Panc1 (cell line): Measurements from ENCODE around the gene CAPS. TPM values are rescaled to one million over a fixed set of nuclear protein-coding genes. Genes with fewer than 3 reads are reported as not detected.

Experiments
- ATAC-seq: fragments of 200-7000 bp; cut with Tn5 transposase; 2 replicates; pipeline ENCODE4 v1.9.1; 2020; ENCODE audit warnings: mild to moderate bottlenecking, moderate library complexity
- BruUV-seq: library from RNA; stranded (reverse); fragments of 400-500 nt; replicated peaks from 2 replicates; lab custom pipeline; 2021; lab: Mats Ljungman, UMichigan
- CTCF ChIA-PET: fragments of 300-600 bp; sonication (Branson Sonifier 250); formaldehyde crosslinking; loops from one replicate; lab custom pipeline; 2022; ENCODE audit warnings: antibody characterized with exemption; lab: Charles Lee
- POLR2A ChIA-PET: fragments of 300-600 bp; sonication (Branson Sonifier 250); formaldehyde crosslinking; loops from one replicate; lab custom pipeline; 2022; ENCODE audit warnings: antibody characterized with exemption; lab: Charles Lee
- DNase-seq: peaks from one replicate; pipeline ENCODE4 v3.0.0-alpha.2; 2010; ENCODE audit warnings: low read depth, low spot score
- H3K27ac ChIP-seq: 2 replicates; pipeline ENCODE4 v1.5.1; 2011; ENCODE audit warnings: mild to moderate bottlenecking, low read length, inconsistent platforms
- H3K27me3 ChIP-seq: fragments of 200-500 bp; sonication (Bioruptor generic); 2 replicates; pipeline ENCODE4 v1.6.0; 2014; ENCODE audit warnings: low read length, inconsistent platforms; ENCODE audit not compliant: control insufficient read depth, insufficient read depth
- H3K36me3 ChIP-seq: fragments of 200-500 bp; sonication (Bioruptor generic); 2 replicates; pipeline ENCODE4 v1.5.1; 2014; ENCODE audit warnings: inconsistent platforms, mild to moderate bottlenecking, low read length, moderate library complexity; ENCODE audit not compliant: control insufficient read depth, insufficient read depth
- H3K4me1 ChIP-seq: 2 replicates; pipeline ENCODE4 v1.5.1; 2011; ENCODE audit warnings: inconsistent platforms, mild to moderate bottlenecking, low read length, moderate library complexity; ENCODE audit not compliant: control insufficient read depth, insufficient read depth
- H3K4me3 ChIP-seq, 2 experiments: 2 replicates each; pipeline ENCODE4 v1.5.1; 2011 to 2012; ENCODE audit warnings: low read depth in 2 of 2, low read length in 2 of 2, mild to moderate bottlenecking in 2 of 2, inconsistent platforms in 1 of 2, moderate library complexity in 1 of 2
- H3K9me3 ChIP-seq: fragments of 200-500 bp; sonication (Bioruptor generic); 2 replicates; pipeline ENCODE4 v1.5.1; 2014; ENCODE audit warnings: low read depth, mild to moderate bottlenecking, inconsistent platforms, low read length, moderate library complexity; ENCODE audit not compliant: control insufficient read depth, insufficient read depth
- CTCF ChIP-seq: fragments of 450-650 bp; IDR thresholded peaks from 2 replicates; pipeline ENCODE4 v1.5.1; 2017; ENCODE audit warnings: mild to moderate bottlenecking
- POLR2AphosphoS5 ChIP-seq: IDR thresholded peaks from 2 replicates; pipeline ENCODE4 v1.6.1; 2012; ENCODE audit warnings: mild to moderate bottlenecking, low read depth, low read length, moderate library complexity
- REST ChIP-seq, 2 experiments: IDR thresholded peaks; 2 replicates each; pipeline ENCODE4 v1.6.1; 2011 to 2012; ENCODE audit warnings: low read depth in 2 of 2, control low read depth in 1 of 2, low read length in 1 of 2, mild to moderate bottlenecking in 1 of 2, moderate library complexity in 1 of 2; ENCODE audit not compliant: insufficient read depth in 1 of 2
- SIN3A ChIP-seq: IDR thresholded peaks from 2 replicates; pipeline ENCODE4 v1.6.1; 2012; ENCODE audit warnings: low read depth, mild to moderate bottlenecking, low read length, moderate library complexity, borderline replicate concordance; ENCODE audit not compliant: insufficient read depth
- TCF7L2 ChIP-seq: IDR thresholded peaks from 2 replicates; pipeline ENCODE4 v1.6.1; 2011; ENCODE audit warnings: mild to moderate bottlenecking, low read depth, low read length, inconsistent platforms
- in situ Hi-C: cut with HindIII; loops from 2 replicates; pipeline ENCODE4 v1.10.0; 2016; ENCODE audit warnings: low sequenced_read_pairs, low pct_unique_long_range_greater_than_20kb
- intact Hi-C: fragments of 100-400 bp; cut with micrococcal nuclease; formaldehyde crosslinking; loops from one replicate; pipeline ENCODE4 v1.10.0; 2022; ENCODE audit not compliant: unreplicated experiment
- total RNA-seq: library from RNA; stranded (reverse); gene quantifications from one replicate; pipeline ENCODE4 v1.2.1, GENCODE V29; 2021; ENCODE audit not compliant: unreplicated experiment

The CAPS gene
- total RNA-seq, 1 experiment from 2014 or later = 9.2 TPM

GRCh38 chr19:5918463-5919079 is 4.5 kb downstream of the CAPS start:
- no TSS peak for BruUV-seq
- Histone ChIP-seq H3K27me3 (no peaks in the 10 kb centered on the region), H3K36me3 (no peaks in the 10 kb centered on the region), H3K4me1 (peaks cover 7% of the 10 kb centered on the region), H3K27ac (no peak overlapping the region), H3K4me3 (no peak overlapping the region), H3K9me3 (no peaks in the 10 kb centered on the region)
- no peak for DNase-seq
- ChIA-PET CTCF (no interaction called here), POLR2A (no interaction called here)
- no peak for ATAC-seq
- intact Hi-C loops = no loop called here
- TF ChIP-seq POLR2AphosphoS5 (no peak), SIN3A (no peak), REST (IDR thresholded peaks at IDR 0.05; ENCODE audit: insufficient read depth in 1 of 2, low read depth in 2 of 2, low read length in 1 of 2) (no peak), CTCF (no peak), TCF7L2 (no peak)
- in situ Hi-C loops = no loop called here

GRCh38 chr19:5921516-5922160 is 7.6 kb downstream of the CAPS start:
- ChIA-PET CTCF (no interaction called here), POLR2A (no interaction called here)
- in situ Hi-C loops (no loop called here), intact Hi-C loops (no loop called here)
- TF ChIP-seq CTCF (no peak), TCF7L2 (no peak), REST (IDR thresholded peaks at IDR 0.05; ENCODE audit: insufficient read depth in 1 of 2, low read depth in 2 of 2, low read length in 1 of 2) (no peak), POLR2AphosphoS5 (no peak)
- ATAC-seq (no peak), DNase-seq (no peak)
- Histone ChIP-seq H3K4me3 (no peak overlapping the region), H3K36me3 (no peaks in the 10 kb centered on the region), H3K27ac (no peak overlapping the region), H3K27me3 (no peaks in the 10 kb centered on the region), H3K9me3 (no peaks in the 10 kb centered on the region), H3K4me1 (no peaks in the 10 kb centered on the region)
- BruUV-seq = TSS peak; percentile 48
